GM13977 (cell line): ENCODE measurements around the gene CACNA2D3.

Experiments
- DNase-seq: peaks from one replicate; pipeline ENCODE4 v3.0.0; 2012; ENCODE audit warnings: low spot score
- in situ Hi-C: fragments of 300-500 bp; cut with MboI; formaldehyde crosslinking; loops from one replicate; pipeline ENCODE4 v1.12.0; 2022; ENCODE audit warnings: low sequenced_read_pairs, low pct_unique_long_range_greater_than_20kb, mixed read lengths, inconsistent platforms; ENCODE audit not compliant: unreplicated experiment
- TF ChIP-seq, protein P1 (sequence below): IDR thresholded peaks from 2 replicates; pipeline ENCODE4 v1.5.1; 2012; ENCODE audit warnings: mild to moderate bottlenecking, control low read depth; ENCODE audit not compliant: insufficient read depth; ENCODE audit errors: extremely low read depth, missing control alignments

Gene CACNA2D3

DNA sequence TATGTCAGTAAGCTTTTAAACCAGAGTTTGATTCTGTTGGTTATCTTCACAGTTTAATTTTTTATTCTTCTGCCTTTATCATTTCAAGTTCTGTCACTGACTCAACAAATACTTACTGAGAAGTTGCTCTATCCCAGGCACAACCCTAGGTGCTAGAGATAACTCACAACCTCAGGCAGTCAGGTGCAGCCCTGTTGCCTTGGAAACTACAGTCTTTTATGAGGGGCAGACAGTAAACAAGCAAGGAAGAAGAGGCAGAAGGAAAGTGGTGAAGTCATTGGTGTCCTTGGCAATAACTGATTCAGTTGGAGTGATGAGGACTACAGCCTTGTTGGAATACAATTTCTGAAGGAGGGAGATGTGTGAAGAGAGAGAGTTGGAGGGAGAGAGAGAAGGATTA lies 947.6 kb downstream of the CACNA2D3 start:
- TF ChIP-seq, protein P1, sequence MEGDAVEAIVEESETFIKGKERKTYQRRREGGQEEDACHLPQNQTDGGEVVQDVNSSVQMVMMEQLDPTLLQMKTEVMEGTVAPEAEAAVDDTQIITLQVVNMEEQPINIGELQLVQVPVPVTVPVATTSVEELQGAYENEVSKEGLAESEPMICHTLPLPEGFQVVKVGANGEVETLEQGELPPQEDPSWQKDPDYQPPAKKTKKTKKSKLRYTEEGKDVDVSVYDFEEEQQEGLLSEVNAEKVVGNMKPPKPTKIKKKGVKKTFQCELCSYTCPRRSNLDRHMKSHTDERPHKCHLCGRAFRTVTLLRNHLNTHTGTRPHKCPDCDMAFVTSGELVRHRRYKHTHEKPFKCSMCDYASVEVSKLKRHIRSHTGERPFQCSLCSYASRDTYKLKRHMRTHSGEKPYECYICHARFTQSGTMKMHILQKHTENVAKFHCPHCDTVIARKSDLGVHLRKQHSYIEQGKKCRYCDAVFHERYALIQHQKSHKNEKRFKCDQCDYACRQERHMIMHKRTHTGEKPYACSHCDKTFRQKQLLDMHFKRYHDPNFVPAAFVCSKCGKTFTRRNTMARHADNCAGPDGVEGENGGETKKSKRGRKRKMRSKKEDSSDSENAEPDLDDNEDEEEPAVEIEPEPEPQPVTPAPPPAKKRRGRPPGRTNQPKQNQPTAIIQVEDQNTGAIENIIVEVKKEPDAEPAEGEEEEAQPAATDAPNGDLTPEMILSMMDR, result no peak
- in situ Hi-C loops, result no loop called here
- no peak for DNase-seq

DNA sequence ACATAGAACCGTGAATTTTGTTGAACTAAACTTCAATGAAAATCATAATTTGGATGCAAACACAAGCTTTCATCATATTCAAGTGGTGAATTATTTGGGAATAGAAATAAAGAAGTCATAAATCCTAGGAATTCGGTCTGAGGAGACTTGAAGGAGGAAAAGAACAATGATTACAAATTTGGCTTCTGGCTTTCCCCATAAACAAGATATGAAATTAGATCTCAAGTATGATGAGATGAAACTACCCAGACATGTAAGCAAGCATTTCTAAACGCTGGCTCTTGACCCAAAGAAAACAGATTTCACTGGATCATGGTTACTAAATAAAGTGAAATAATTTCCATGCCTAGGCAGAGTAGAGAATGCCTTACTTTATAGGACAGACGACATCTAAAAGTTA lies 952.4 kb downstream of the CACNA2D3 start:
- TF ChIP-seq, protein P1, result no peak
- in situ Hi-C loops, result no loop called here
- no peak for DNase-seq

DNA sequence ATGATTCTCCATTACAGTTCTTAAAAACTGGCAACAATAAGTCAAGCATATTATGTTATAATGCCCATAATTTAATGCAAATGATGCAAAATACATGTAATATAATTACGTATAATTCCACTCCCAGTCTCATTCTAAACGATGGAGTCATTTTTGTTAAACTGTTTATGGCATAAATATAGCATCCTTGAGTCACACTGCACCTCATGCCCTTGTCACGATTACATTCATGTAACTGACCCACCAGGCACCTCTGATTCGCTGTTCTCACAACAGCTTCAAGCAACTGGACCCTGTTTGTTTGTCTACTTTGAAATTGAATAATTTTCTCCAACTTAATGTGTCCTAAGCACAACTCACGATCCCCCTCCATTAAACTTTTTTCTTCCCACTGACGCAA lies 953.5 kb downstream of the CACNA2D3 start:
- TF ChIP-seq, protein P1, result no peak
- no peak for DNase-seq
- in situ Hi-C loops, result no loop called here

DNA sequence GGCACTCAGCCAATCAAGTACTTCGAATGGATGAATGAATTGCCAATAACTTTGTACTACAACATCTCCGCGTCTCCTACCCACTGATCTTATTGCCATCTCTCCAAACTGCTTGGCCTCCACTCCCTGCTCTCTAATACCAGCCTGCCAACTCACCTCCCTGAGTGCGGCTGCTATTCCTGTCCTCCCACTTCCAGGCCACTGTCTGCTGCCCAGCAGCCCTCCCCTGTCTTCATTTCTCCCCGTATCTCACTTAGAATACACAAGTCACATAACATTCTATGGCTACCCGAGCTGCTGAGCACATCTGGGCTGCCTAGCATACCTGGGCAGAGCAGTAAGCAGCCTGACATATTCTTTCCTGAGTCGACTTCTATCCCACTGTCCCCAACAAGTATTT lies 955.4 kb downstream of the CACNA2D3 start:
- DNase-seq, result no peak
- TF ChIP-seq, protein P1, result no peak
- in situ Hi-C loops, result no loop called here

DNA sequence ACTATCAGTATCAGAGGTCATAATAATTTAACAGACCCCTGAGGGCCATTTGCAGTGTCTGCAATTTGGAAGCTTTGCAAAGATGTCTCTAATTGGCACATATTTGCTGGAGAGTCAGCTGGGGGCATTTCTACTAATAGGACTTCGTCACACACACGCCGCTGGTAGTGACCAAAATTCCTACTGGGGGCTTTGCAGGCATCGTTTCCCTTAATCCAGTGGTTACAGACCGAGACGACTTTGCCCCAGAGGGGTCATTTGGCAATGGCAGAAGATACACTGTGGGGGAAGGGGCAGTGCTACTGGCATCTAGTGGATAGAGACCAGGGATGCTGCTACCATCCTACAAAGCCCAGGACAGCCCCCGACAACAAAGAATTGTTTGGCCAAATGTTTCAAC lies 956.5 kb downstream of the CACNA2D3 start:
- DNase-seq, result no peak
- TF ChIP-seq, protein P1, result no peak
- in situ Hi-C loops, result no loop called here

DNA sequence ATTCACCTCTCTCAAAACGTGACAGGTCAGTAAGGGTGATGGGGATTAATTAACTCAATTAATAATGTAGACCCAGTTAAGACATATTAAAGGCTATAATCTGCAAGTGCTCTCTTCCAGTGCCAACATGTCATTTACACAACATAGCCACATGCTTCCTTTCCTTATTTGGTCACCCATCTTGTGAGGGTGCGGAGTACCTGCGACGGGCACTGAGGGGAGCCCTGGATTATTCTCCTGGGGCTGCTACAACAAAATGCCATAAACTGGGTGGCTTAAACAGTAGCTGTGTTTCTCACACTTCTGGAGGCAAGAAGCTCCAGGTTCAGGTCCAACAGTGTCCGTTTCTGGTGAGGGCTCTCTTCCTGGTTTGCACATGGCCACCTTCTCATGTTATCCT lies 962.9 kb downstream of the CACNA2D3 start:
- TF ChIP-seq, protein P1, result no peak
- DNase-seq, result no peak
- in situ Hi-C loops, result no loop called here

DNA sequence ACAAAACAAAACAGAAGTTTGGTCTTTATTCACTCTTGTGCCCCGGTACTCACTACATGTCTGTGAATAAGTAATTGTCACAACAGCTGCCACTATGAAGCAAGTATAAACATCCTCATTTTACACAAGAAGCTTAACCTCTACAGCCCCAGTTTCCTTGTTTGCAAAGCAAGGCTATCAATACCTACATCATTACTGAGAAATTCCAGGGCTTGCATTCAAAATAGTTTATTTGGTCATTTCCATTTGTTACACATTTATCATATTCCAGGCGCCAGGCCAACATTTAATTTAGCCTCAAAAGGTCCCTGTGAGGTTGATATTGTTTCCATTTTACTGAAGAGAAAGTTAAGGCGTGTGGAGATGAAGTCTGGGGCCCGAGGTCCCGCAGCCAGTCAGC lies 966.9 kb downstream of the CACNA2D3 start:
- DNase-seq, result no peak
- TF ChIP-seq, protein P1, result no peak
- in situ Hi-C loops, result no loop called here
